Measurements from ENCODE around the gene B9D2. TPM values are rescaled to one million over a fixed set of nuclear protein-coding genes. Genes with fewer than 3 reads are reported as not detected.

B9D2 gene
- total RNA-seq, 5 donors from 2014 or later (not counting 1 experiment from before 2014, with no cell fraction given), result 15.3 to 27.9 (median 16.4) TPM

DNA sequence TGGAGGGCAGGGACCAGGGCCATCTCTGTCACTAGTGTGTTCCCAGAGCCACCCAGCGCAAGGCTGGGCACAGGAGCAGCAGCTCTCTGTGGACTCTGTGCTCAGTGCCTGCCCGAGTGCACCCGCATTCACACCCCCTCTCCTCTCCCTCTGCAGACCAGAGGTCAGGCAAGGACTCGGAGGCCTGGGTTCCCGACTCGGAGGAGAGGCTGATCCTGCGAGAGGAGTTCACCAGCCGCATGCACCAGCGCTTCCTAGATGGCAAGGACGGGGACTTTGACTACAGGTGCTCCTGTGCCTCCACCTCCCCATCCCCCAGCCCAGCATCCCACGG, 43.8 kb downstream of the B9D2 start:
- H3K4me3 Mint-ChIP-seq, result no peak overlapping the region
- ATAC-seq (replicated peaks in 1 of 4) (no peak), DNase-seq (no peak)
- Histone ChIP-seq H3K27ac (ENCODE audit: low read length) (no peak overlapping the region), H3K27me3 (replicated peaks in 1 of 2; ENCODE audit: control insufficient read depth in 2 of 2, extremely low read depth in 1 of 2, insufficient read depth in 2 of 2, low read length in 1 of 2) (no peaks in the 10 kb centered on the region), H3K9me3 (no peaks in the 10 kb centered on the region), H3K4me1 (ENCODE audit: control insufficient read depth in 1 of 2, extremely low read depth in 1 of 2, insufficient read depth in 2 of 2, low read length in 2 of 2) (peaks cover 0 to 25% of the 10 kb centered on the region in 2 experiments), H3K4me3 (ENCODE audit: control insufficient read depth in 1 of 2, extremely low read depth in 1 of 2, low read length in 1 of 2) (no peak overlapping the region), H3K36me3 (ENCODE audit: control insufficient read depth in 2 of 2, extremely low read depth in 1 of 2, insufficient read depth in 1 of 2, low read length in 1 of 2) (peaks cover 26 to 81% of the 10 kb centered on the region in 2 donors)
- no peaks in the 10 kb centered on the region for H3K27me3 Mint-ChIP-seq
- H3K27ac Mint-ChIP-seq, result peak overlapping the region in 1 of 2 donors; percentile 22
- ChIA-PET CTCF (no interaction called here), POLR2A (no interaction called here)
- H3K4me1 Mint-ChIP-seq, result peaks cover 26 to 50% (median 37%) of the 10 kb centered on the region in 3 donors
- WGBS (ENCODE audit: insufficient coverage), result 100% methylated on average over 7 of the region's 11 CpGs
- H3K36me3 Mint-ChIP-seq, result peaks cover 38% of the 10 kb centered on the region
- H3K9me3 Mint-ChIP-seq, result no peaks in the 10 kb centered on the region

DNA sequence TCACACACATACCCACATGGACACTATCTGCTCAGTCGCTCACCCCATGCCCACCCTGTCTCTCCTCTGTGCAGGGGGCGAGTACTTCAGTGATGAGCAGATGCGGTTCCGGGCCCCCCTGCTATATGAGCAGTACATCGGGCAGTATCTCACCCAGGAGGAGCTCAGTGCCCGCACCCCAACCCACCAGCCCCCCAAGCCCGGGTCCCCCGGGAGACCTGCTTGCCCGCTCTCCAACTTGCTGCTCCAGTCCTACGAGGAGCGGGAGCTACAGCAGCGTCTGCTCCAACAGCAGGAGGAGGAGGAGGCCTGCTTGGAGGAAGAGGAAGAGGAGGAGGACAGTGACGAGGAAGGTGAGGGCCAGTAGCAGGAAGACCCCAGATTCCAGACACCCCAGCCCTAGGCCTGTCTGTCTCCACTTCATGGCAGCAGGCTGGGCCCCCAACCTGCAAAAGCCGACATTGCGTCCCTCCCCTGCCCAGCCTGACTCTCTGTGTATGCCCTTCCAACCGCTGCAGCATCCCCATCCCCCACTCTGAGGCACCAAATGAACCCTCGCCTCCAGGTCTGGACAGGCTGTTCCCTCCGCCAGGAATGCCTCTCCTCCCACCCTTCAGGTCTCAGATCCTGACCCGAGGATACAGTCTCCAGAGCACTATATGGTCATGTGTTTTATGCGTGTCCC, 44.3 kb downstream of the B9D2 start:
- peaks cover 0 to 21% of the 10 kb centered on the region in 2 experiments for H3K4me1 ChIP-seq (ENCODE audit: control insufficient read depth in 1 of 2, extremely low read depth in 1 of 2, insufficient read depth in 2 of 2, low read length in 2 of 2)
- no peaks in the 10 kb centered on the region for H3K27me3 Mint-ChIP-seq
- no peak overlapping the region for H3K4me3 ChIP-seq (ENCODE audit: control insufficient read depth in 1 of 2, extremely low read depth in 1 of 2, low read length in 1 of 2)
- H3K4me1 Mint-ChIP-seq, result peaks cover 24 to 45% (median 33%) of the 10 kb centered on the region in 3 donors
- H3K9me3 ChIP-seq, result no peaks in the 10 kb centered on the region
- ATAC-seq (replicated peaks in 1 of 4), result peak in 2 of 4 experiments; percentile 3 to 10
- WGBS (ENCODE audit: insufficient coverage), result 91% methylated on average over 11 of the region's 20 CpGs
- H3K27ac ChIP-seq (ENCODE audit: low read length), result no peak overlapping the region
- peaks cover 26 to 78% of the 10 kb centered on the region in 2 donors for H3K36me3 ChIP-seq (ENCODE audit: control insufficient read depth in 2 of 2, extremely low read depth in 1 of 2, insufficient read depth in 1 of 2, low read length in 1 of 2)
- CTCF ChIA-PET, result no interaction called here
- no peak overlapping the region for H3K4me3 Mint-ChIP-seq
- POLR2A ChIA-PET, result no interaction called here
- no peaks in the 10 kb centered on the region for H3K9me3 Mint-ChIP-seq
- H3K36me3 Mint-ChIP-seq, result peaks cover 38% of the 10 kb centered on the region
- H3K27me3 ChIP-seq (replicated peaks in 1 of 2; ENCODE audit: control insufficient read depth in 2 of 2, extremely low read depth in 1 of 2, insufficient read depth in 2 of 2, low read length in 1 of 2), result no peaks in the 10 kb centered on the region
- DNase-seq, result no peak
- H3K27ac Mint-ChIP-seq, result peak overlapping the region; percentile 22 to 39

DNA sequence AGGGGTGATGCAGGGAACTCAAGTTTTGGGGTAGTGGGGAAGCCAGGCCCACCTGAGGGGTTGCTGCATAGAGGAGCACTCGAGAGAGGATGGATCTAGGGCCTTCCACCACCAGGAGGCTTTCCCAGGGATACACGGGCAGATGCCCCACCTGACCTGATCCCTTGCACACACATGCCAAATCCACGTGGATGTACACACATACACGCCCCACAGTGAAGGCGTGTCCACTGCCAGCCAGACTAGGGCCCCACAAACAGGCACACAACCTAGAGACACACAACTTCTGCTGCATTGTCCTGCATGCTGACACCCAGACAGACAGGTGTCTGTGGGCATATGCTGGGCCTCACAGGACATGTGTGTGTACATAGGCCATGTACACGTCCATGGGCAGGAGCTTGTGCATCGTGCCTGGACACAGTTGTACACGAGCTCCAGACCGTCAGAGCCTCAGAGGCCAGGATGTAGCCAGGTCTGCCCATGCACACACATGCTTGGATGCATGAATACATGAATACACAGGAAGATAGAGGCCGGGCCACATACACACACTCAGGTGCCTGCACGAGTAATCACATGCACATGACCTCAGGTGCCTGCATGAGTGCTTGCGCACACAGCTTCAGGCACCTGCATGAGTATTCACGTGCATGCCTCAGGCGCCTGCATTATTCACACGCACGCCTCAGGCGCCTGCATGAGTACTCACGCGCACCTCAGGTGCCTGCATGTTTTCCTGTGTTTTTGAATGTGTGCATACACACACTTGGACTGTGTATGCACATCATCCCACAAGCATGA, 45.1 kb downstream of the B9D2 start:
- no peak overlapping the region for H3K4me3 ChIP-seq (ENCODE audit: control insufficient read depth in 1 of 2, extremely low read depth in 1 of 2, low read length in 1 of 2)
- H3K4me1 ChIP-seq (ENCODE audit: control insufficient read depth in 1 of 2, extremely low read depth in 1 of 2, insufficient read depth in 2 of 2, low read length in 2 of 2), result peaks cover 0 to 15% of the 10 kb centered on the region in 2 experiments
- Mint-ChIP-seq H3K9me3 (no peaks in the 10 kb centered on the region), H3K4me1 (peaks cover 17 to 47% (median 31%) of the 10 kb centered on the region in 3 donors), H3K27ac (peak overlapping the region; percentile 31 to 76), H3K27me3 (no peaks in the 10 kb centered on the region), H3K4me3 (no peak overlapping the region), H3K36me3 (peaks cover 38% of the 10 kb centered on the region)
- ATAC-seq (replicated peaks in 1 of 4) (peak in 2 of 4 experiments; percentile 4), DNase-seq (no peak)
- H3K27ac ChIP-seq (ENCODE audit: low read length), result no peak overlapping the region
- H3K27me3 ChIP-seq (replicated peaks in 1 of 2; ENCODE audit: control insufficient read depth in 2 of 2, extremely low read depth in 1 of 2, insufficient read depth in 2 of 2, low read length in 1 of 2), result no peaks in the 10 kb centered on the region
- CTCF ChIA-PET, result no interaction called here
- H3K36me3 ChIP-seq (ENCODE audit: control insufficient read depth in 2 of 2, extremely low read depth in 1 of 2, insufficient read depth in 1 of 2, low read length in 1 of 2), result peaks cover 26 to 76% of the 10 kb centered on the region in 2 donors
- POLR2A ChIA-PET, result no interaction called here
- 90% methylated on average over 18 of the region's 19 CpGs for WGBS (ENCODE audit: insufficient coverage)
- no peaks in the 10 kb centered on the region for H3K9me3 ChIP-seq

DNA sequence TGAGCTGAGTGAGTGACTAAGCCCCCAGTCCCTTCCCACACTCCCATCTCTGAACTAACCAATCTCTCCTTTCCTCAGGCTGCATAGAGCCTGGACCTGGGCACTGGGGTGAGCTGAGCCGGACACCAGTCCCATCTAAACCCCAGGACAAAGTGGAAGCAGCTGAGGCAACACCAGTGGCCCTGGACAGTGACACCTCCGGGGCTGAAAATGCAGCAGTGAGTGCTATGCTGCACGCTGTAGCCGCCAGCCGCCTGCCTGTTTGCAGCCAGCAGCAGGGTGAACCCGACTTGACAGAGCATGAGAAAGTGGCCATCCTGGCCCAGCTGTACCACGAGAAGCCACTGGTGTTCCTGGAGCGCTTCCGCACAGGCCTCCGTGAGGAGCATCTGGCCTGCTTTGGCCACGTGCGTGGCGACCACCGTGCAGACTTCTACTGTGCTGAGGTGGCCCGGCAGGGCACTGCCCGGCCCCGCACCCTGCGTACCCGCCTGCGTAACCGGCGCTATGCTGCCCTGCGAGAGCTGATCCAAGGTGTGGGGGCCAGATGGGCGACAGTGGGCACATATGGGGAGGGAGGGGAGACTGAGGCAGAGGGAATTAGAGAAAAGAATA, 47.5 kb downstream of the B9D2 start:
- Histone ChIP-seq H3K27ac (ENCODE audit: low read length) (no peak overlapping the region), H3K36me3 (ENCODE audit: control insufficient read depth in 2 of 2, extremely low read depth in 1 of 2, insufficient read depth in 1 of 2, low read length in 1 of 2) (peaks cover 25 to 78% of the 10 kb centered on the region in 2 donors), H3K9me3 (no peaks in the 10 kb centered on the region), H3K4me3 (ENCODE audit: control insufficient read depth in 1 of 2, extremely low read depth in 1 of 2, low read length in 1 of 2) (no peak overlapping the region), H3K4me1 (ENCODE audit: control insufficient read depth in 1 of 2, extremely low read depth in 1 of 2, insufficient read depth in 2 of 2, low read length in 2 of 2) (peaks cover under 1 to 16% of the 10 kb centered on the region in 2 experiments), H3K27me3 (replicated peaks in 1 of 2; ENCODE audit: control insufficient read depth in 2 of 2, extremely low read depth in 1 of 2, insufficient read depth in 2 of 2, low read length in 1 of 2) (no peaks in the 10 kb centered on the region)
- no peaks in the 10 kb centered on the region for H3K9me3 Mint-ChIP-seq
- WGBS (ENCODE audit: insufficient coverage), result 99% methylated on average over 23 of the region's 24 CpGs
- no peaks in the 10 kb centered on the region for H3K27me3 Mint-ChIP-seq
- POLR2A ChIA-PET, result no interaction called here
- CTCF ChIA-PET, result no interaction called here
- no peak overlapping the region for H3K27ac Mint-ChIP-seq
- peaks cover 33 to 55% (median 44%) of the 10 kb centered on the region in 3 donors for H3K4me1 Mint-ChIP-seq
- no peak overlapping the region for H3K4me3 Mint-ChIP-seq
- ATAC-seq (replicated peaks in 1 of 4) (no peak), DNase-seq (no peak)
- peaks cover 41% of the 10 kb centered on the region for H3K36me3 Mint-ChIP-seq

DNA sequence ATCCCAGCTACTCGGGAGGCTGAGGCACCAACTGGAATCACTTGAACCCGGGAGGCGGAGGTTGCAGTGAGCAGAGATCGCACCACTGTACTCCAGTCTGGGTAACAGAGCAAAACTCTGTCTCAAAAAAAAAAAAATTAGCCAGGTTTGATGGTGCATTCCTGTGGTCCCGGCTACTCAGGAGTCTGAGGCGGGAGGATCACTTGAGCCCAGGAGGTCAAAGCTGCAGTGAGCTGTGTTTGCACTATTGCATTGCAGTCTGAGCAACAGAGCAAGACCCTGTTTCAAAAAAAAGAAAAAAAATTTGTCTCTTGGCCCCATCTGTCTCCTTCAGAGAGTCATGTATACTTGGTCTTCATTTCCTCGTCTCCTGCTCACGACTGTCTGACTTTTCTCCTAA, 52.3 kb downstream of the B9D2 start:
- peaks cover 13 to 37% of the 10 kb centered on the region in 2 donors for H3K36me3 ChIP-seq (ENCODE audit: control insufficient read depth in 2 of 2, extremely low read depth in 1 of 2, insufficient read depth in 1 of 2, low read length in 1 of 2)
- H3K27ac ChIP-seq (ENCODE audit: low read length), result no peak overlapping the region
- WGBS (ENCODE audit: insufficient coverage), result 91% methylated on average over 5 of the region's 8 CpGs
- H3K4me3 ChIP-seq (ENCODE audit: control insufficient read depth in 1 of 2, extremely low read depth in 1 of 2, low read length in 1 of 2), result no peak overlapping the region
- no peak for DNase-seq
- Mint-ChIP-seq H3K27me3 (no peaks in the 10 kb centered on the region), H3K4me1 (peaks cover 70 to 79% (median 78%) of the 10 kb centered on the region in 3 donors), H3K9me3 (no peaks in the 10 kb centered on the region), H3K4me3 (peak overlapping the region; percentile 41 to 90 (median 64)), H3K27ac (peak overlapping the region; percentile 31 to 68), H3K36me3 (peaks cover 24% of the 10 kb centered on the region)
- H3K27me3 ChIP-seq (replicated peaks in 1 of 2; ENCODE audit: control insufficient read depth in 2 of 2, extremely low read depth in 1 of 2, insufficient read depth in 2 of 2, low read length in 1 of 2), result no peaks in the 10 kb centered on the region
- H3K4me1 ChIP-seq (ENCODE audit: control insufficient read depth in 1 of 2, extremely low read depth in 1 of 2, insufficient read depth in 2 of 2, low read length in 2 of 2), result peaks cover 32 to 61% of the 10 kb centered on the region in 2 experiments
- CTCF ChIA-PET, result no interaction called here
- no peaks in the 10 kb centered on the region for H3K9me3 ChIP-seq
- POLR2A ChIA-PET, result interaction anchor here in 1 of 2 donors (0.6 kb wide), 1 partner anchor 49 kb away, joined by 4 read pairs; no protein-coding TSS in a partner anchor
- ATAC-seq (replicated peaks in 1 of 4), result no peak

DNA sequence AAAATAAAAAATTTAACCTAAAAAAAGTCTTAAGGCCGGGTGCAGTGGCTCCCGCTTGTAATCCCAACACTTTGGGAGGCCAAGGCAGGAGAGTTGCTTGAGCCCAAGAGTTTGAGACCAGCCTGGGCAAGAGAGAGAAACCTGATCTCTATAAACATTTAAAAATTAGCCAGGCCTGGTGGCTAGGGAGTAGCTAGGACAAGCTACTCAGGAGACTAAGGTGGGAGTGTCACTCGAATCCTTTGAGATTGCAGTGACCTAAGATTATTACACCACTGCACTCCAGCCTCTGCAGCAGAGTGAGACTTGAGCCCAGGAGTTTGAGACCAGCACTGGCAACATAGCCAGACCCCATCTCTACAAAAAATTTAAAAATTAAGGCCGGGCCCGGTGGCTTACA, 52.9 kb downstream of the B9D2 start:
- peak overlapping the region; percentile 96 to 99 for H3K4me3 ChIP-seq (ENCODE audit: control insufficient read depth in 1 of 2, extremely low read depth in 1 of 2, low read length in 1 of 2)
- H3K4me3 Mint-ChIP-seq, result peak overlapping the region; percentile 90 to 98 (median 95)
- peaks cover 20% of the 10 kb centered on the region for H3K36me3 Mint-ChIP-seq
- peaks cover 38 to 66% of the 10 kb centered on the region in 2 experiments for H3K4me1 ChIP-seq (ENCODE audit: control insufficient read depth in 1 of 2, extremely low read depth in 1 of 2, insufficient read depth in 2 of 2, low read length in 2 of 2)
- H3K9me3 ChIP-seq, result no peaks in the 10 kb centered on the region
- no peaks in the 10 kb centered on the region for H3K27me3 ChIP-seq (replicated peaks in 1 of 2; ENCODE audit: control insufficient read depth in 2 of 2, extremely low read depth in 1 of 2, insufficient read depth in 2 of 2, low read length in 1 of 2)
- ATAC-seq (replicated peaks in 1 of 4) (no peak), DNase-seq (no peak)
- 100% methylated on average over 1 of the region's 5 CpGs for WGBS (ENCODE audit: insufficient coverage)
- peaks cover 75 to 80% (median 79%) of the 10 kb centered on the region in 3 donors for H3K4me1 Mint-ChIP-seq
- H3K36me3 ChIP-seq (ENCODE audit: control insufficient read depth in 2 of 2, extremely low read depth in 1 of 2, insufficient read depth in 1 of 2, low read length in 1 of 2), result peaks cover 9 to 37% of the 10 kb centered on the region in 2 donors
- H3K9me3 Mint-ChIP-seq, result no peaks in the 10 kb centered on the region
- H3K27ac ChIP-seq (ENCODE audit: low read length), result no peak overlapping the region
- ChIA-PET CTCF (no interaction called here), POLR2A (interaction anchor here in 1 of 2 donors (0.6 kb wide), 1 partner anchor 48 kb away, joined by 4 read pairs; no protein-coding TSS in a partner anchor)
- peak overlapping the region in 1 of 2 donors; percentile 31 for H3K27ac Mint-ChIP-seq
- no peaks in the 10 kb centered on the region for H3K27me3 Mint-ChIP-seq

Measured in T-cell (primary cell).